Sigmoid colon (tissue), 4 donors: ENCODE data around the gene EEIG2.

Experiments used
- CTCF ChIP-seq, 4 experiments: fragments of 450-650 bp in 3 of 4; fragments of 200-600 bp in 1 of 4; IDR thresholded peaks; one replicate each; pipeline ENCODE4 v1.5.1; 2016 to 2019; ENCODE audit warnings: antibody characterized with exemption in 4 of 4, mild to moderate bottlenecking in 3 of 4, moderate library complexity in 2 of 4
- EP300 ChIP-seq, 4 donors: sonication (generic); formaldehyde crosslinking; IDR thresholded peaks; one replicate each; pipeline ENCODE4 v1.6.1; 2017; ENCODE audit warnings: antibody characterized with exemption in 4 of 4
- POLR2A ChIP-seq, 2 donors: fragments of 450-650 bp; IDR thresholded peaks; one replicate each; pipeline ENCODE4 v1.6.1; 2016; ENCODE audit warnings: antibody characterized with exemption in 2 of 2, mild to moderate bottlenecking in 2 of 2, moderate library complexity in 2 of 2
- POLR2AphosphoS5 ChIP-seq, 4 donors: sonication (generic); formaldehyde crosslinking; IDR thresholded peaks; one replicate each; pipeline ENCODE4 v1.6.1; 2017; ENCODE audit warnings: antibody characterized with exemption in 4 of 4

- TF ChIP-seq CTCF (IDR thresholded peaks at IDR 0.05) (no peak), EP300 (IDR thresholded peaks at IDR 0.05) (no peak), POLR2A (IDR thresholded peaks at IDR 0.05) (no peak), POLR2AphosphoS5 (IDR thresholded peaks at IDR 0.05) (no peak)
These were observed 46.9 kb upstream of the EEIG2 start for GRCh38 chr1:108513044-108513415.
